DND-41 (cell line): Measurements from ENCODE around the gene TMEM145.

ENCODE experiments used
- ATAC-seq: fragments of 200-7000 bp; cut with Tn5 transposase; 3 replicates; pipeline ENCODE4 v1.9.1; 2021; ENCODE audit warnings: low read depth; ENCODE audit not compliant: insufficient read depth
- DNase-seq: peaks from one replicate; pipeline ENCODE4 v3.0.0-alpha.2; 2020
- H2AFZ ChIP-seq: 2 replicates; pipeline ENCODE4 v1.6.0; 2012; ENCODE audit warnings: low read depth, low read length
- H3K27ac ChIP-seq: 2 replicates; pipeline ENCODE4 v1.5.1; 2012; ENCODE audit warnings: low read length, inconsistent platforms
- H3K27me3 ChIP-seq: fragments of 200-600 bp; sonication (generic); 2 replicates; pipeline ENCODE4 v1.6.0; 2012; ENCODE audit warnings: low read length, mild to moderate bottlenecking, inconsistent platforms; ENCODE audit not compliant: insufficient read depth, poor library complexity
- H3K36me3 ChIP-seq: 2 replicates; pipeline ENCODE4 v1.5.1; 2012; ENCODE audit warnings: low read length, inconsistent platforms; ENCODE audit not compliant: insufficient read depth
- H3K4me1 ChIP-seq: 2 replicates; pipeline ENCODE4 v1.5.1; 2012; ENCODE audit warnings: mild to moderate bottlenecking, low read length; ENCODE audit not compliant: insufficient read depth
- H3K4me2 ChIP-seq: 2 replicates; pipeline ENCODE4 v1.6.0; 2012; ENCODE audit warnings: mild to moderate bottlenecking, moderate library complexity, low read length, inconsistent platforms; ENCODE audit not compliant: insufficient read depth
- H3K4me3 ChIP-seq, 2 experiments: fragments of 200-600 bp in 1 of 2; shearing (Covaris generic) in 1 of 2; 2 replicates each; pipeline ENCODE4 v1.5.1; 2012 to 2016; ENCODE audit warnings: inconsistent platforms in 2 of 2, low read length in 2 of 2, mild to moderate bottlenecking in 2 of 2, low read depth in 1 of 2, moderate library complexity in 1 of 2
- H3K79me2 ChIP-seq: 2 replicates; pipeline ENCODE4 v1.6.0; 2012; ENCODE audit warnings: low read length, inconsistent platforms; ENCODE audit not compliant: insufficient read depth
- H3K9ac ChIP-seq: 2 replicates; pipeline ENCODE4 v1.6.0; 2012; ENCODE audit warnings: low read depth, mild to moderate bottlenecking, inconsistent platforms, low read length, moderate library complexity
- H3K9me3 ChIP-seq: 2 replicates; pipeline ENCODE4 v1.5.1; 2012; ENCODE audit warnings: low read length, moderate library complexity, mild to moderate bottlenecking, inconsistent platforms; ENCODE audit not compliant: insufficient read depth, severe bottlenecking
- H4K20me1 ChIP-seq: 2 replicates; pipeline ENCODE4 v1.6.0; 2012; ENCODE audit warnings: low read length; ENCODE audit not compliant: insufficient read depth
- EZH2 ChIP-seq: IDR thresholded peaks from 3 replicates; pipeline ENCODE4 v1.6.1; 2012; ENCODE audit warnings: borderline replicate concordance, low read depth, mild to moderate bottlenecking, moderate library complexity, low read length, inconsistent platforms; ENCODE audit not compliant: severe bottlenecking
- TF ChIP-seq, protein P1 (sequence below): IDR thresholded peaks from 2 replicates; pipeline ENCODE4 v1.5.1; 2012; ENCODE audit warnings: borderline replicate concordance, low read length, moderate library complexity, mild to moderate bottlenecking; ENCODE audit not compliant: poor library complexity, severe bottlenecking; ENCODE audit errors: extremely low read depth

TMEM145 gene

DNA sequence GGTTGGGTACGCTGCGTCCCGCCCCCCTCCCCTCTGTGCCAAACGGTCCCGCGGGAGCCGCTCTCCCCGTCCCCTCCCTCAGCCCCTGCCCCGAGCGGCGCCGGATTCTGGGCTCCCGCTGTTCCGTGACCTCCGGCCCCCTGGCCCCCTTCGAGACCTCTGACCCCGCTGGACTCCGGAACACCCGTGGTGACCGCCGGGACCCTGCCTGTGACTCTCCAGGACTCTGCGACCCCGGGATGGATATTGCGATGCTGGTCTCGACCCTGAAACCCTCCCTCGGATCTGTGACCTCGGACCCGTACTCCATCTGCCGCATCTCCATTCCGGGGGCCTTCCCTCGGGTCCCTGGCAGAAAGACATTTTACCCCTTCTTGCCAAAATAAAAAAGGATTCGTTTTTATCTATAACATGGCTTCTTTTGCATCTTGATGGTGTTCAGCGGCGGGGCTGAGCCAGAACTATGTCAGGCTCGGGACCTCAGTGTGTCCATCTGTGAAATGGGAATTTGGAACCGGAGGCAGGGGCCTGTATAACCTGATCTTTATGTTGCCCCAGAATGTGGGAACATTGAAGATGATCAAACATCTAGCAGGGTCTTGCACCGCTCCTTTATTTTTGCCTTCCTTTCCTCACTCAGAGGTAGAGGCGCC lies 11.7 kb downstream of the TMEM145 start:
- peak overlapping the region; percentile 34 for H3K9ac ChIP-seq
- H3K4me2 ChIP-seq, result peak overlapping the region; percentile 43
- H3K36me3 ChIP-seq, result no peaks in the 10 kb centered on the region
- peak overlapping the region; percentile 74 for H2AFZ ChIP-seq
- no peak for ATAC-seq
- peaks cover 28% of the 10 kb centered on the region for H3K79me2 ChIP-seq
- H3K27ac ChIP-seq, result peak overlapping the region; percentile 65
- peaks cover 37% of the 10 kb centered on the region for H3K4me1 ChIP-seq
- no peak for DNase-seq
- TF ChIP-seq EZH2, result no peak
- TF ChIP-seq, protein P1, sequence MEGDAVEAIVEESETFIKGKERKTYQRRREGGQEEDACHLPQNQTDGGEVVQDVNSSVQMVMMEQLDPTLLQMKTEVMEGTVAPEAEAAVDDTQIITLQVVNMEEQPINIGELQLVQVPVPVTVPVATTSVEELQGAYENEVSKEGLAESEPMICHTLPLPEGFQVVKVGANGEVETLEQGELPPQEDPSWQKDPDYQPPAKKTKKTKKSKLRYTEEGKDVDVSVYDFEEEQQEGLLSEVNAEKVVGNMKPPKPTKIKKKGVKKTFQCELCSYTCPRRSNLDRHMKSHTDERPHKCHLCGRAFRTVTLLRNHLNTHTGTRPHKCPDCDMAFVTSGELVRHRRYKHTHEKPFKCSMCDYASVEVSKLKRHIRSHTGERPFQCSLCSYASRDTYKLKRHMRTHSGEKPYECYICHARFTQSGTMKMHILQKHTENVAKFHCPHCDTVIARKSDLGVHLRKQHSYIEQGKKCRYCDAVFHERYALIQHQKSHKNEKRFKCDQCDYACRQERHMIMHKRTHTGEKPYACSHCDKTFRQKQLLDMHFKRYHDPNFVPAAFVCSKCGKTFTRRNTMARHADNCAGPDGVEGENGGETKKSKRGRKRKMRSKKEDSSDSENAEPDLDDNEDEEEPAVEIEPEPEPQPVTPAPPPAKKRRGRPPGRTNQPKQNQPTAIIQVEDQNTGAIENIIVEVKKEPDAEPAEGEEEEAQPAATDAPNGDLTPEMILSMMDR, result no peak
- H3K27me3 ChIP-seq, result no peaks in the 10 kb centered on the region
- H4K20me1 ChIP-seq, result peaks cover 5% of the 10 kb centered on the region; the same call in 1 of the 2 replicates
- peak overlapping the region in 1 of 2 experiments; percentile 99; a peak in 2 of 4 replicates for H3K4me3 ChIP-seq
- no peaks in the 10 kb centered on the region for H3K9me3 ChIP-seq

DNA sequence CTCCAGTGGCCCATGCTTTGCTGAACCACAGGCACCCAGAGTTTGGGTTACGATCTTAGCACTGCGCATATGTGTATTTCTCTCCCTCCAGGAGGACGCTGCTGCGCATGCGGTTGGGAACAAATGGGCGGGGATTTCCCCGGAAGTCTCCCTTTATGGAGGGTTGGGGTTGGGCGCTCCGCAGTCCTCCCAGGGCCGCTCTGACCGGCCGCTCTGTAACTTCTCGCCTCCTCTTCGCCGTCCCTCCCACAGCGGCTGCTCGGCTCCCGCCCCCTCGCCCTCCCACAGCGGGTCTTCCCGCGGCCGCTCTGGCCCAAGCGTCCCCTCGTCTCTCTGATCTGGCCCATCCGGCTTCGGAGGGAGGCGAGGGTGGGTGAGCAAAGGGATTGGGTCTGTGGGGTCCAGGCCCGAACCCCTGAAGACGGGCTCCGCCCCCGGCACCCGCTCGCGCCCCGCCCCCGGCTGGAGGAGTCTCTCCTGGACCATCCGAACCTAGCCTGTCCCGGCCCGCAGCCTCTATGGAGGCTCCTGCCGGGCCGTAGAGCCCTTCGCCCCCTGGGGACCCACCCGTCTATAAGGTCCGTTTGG lies 12.3 kb downstream of the TMEM145 start, which contains the start of gene MEGF8:
Gene MEGF8, plus strand, starts transcription at position 328 of the 588 bp plus-strand sequence. CDS start 609 bp downstream, outside the sequence.
- H2AFZ ChIP-seq, result peak within 1 kb of the TSS; percentile 87
- H3K9me3 ChIP-seq, result no peaks in the 10 kb centered on the region
- H3K4me3 ChIP-seq, result peak within 1 kb of the TSS; percentile 98 to 99
- no peak for TF ChIP-seq EZH2
- TF ChIP-seq, protein P1, result peak; percentile 99
- DNase-seq, result peak; percentile 99
- peak within 1 kb of the TSS; percentile 89 for H3K9ac ChIP-seq
- H4K20me1 ChIP-seq, result peaks cover 9% of the 10 kb centered on the region; the same call in 1 of the 2 replicates
- peak within 1 kb of the TSS; percentile 82 for H3K27ac ChIP-seq
- H3K36me3 ChIP-seq, result no peaks in the 10 kb centered on the region
- no peaks in the 10 kb centered on the region for H3K27me3 ChIP-seq
- peaks cover 28% of the 10 kb centered on the region for H3K79me2 ChIP-seq
- peaks cover 37% of the 10 kb centered on the region for H3K4me1 ChIP-seq
- peak; percentile 95 for ATAC-seq
- peak within 1 kb of the TSS; percentile 97 for H3K4me2 ChIP-seq

DNA sequence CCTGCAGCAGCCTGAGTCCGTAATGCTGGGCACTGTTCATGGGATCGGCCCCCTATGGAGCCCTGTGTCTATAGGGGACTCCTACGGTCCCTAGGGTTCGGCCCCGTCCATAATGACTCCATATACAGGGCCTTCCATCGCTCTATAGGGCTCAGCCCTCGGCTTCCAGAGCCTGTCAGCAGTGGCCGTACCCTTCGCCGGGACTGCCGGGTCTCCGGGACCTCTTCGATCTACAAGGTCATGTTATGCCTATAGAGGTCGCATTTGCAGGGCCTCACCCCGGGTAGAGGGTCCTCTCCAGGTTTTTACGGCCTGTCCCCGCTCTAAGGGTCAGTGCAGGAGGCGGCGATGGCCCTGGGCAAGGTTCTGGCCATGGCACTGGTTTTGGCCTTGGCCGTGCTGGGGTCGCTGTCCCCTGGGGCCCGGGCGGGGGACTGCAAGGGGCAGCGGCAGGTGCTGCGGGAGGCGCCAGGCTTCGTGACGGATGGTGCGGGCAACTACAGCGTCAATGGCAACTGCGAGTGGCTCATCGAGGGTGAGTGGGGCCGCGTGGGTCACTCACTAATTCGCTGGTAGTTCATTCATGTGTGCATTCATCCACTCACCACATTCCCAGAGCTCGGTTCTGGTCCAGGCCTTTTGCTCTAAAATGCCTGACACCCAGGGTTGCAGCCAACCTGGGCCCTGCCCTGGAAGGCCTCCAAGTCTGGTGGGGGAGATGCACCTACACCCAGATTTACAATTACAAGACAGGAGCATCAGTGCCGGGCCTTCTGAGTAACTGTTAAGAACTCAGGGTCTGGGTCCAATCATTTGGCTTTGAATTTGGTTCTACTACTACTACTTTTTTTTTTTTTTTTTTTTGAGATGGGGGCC lies 13.0 kb downstream of the TMEM145 start:
- Histone ChIP-seq H3K79me2 (peaks cover 29% of the 10 kb centered on the region), H3K27ac (peak overlapping the region; percentile 82), H3K9me3 (no peaks in the 10 kb centered on the region), H3K4me1 (peaks cover 37% of the 10 kb centered on the region), H4K20me1 (peaks cover 15% of the 10 kb centered on the region; the same call in 1 of the 2 replicates), H3K4me3 (peak overlapping the region; percentile 98 to 99), H3K27me3 (no peaks in the 10 kb centered on the region), H3K9ac (peak overlapping the region; percentile 89), H3K4me2 (peak overlapping the region; percentile 97), H3K36me3 (no peaks in the 10 kb centered on the region), H2AFZ (peak overlapping the region; percentile 87)
- peak; percentile 43 for DNase-seq
- peak; percentile 14 for ATAC-seq
- TF ChIP-seq, protein P1, result peak; percentile 49
- TF ChIP-seq EZH2, result no peak
